Measurements from ENCODE around the gene TSPOAP1. TPM values are rescaled to one million over a fixed set of nuclear protein-coding genes. Genes with fewer than 3 reads are reported as not detected.

Gene TSPOAP1
- total RNA-seq, 1 donor from 2014 or later: 77.0 TPM

DNA sequence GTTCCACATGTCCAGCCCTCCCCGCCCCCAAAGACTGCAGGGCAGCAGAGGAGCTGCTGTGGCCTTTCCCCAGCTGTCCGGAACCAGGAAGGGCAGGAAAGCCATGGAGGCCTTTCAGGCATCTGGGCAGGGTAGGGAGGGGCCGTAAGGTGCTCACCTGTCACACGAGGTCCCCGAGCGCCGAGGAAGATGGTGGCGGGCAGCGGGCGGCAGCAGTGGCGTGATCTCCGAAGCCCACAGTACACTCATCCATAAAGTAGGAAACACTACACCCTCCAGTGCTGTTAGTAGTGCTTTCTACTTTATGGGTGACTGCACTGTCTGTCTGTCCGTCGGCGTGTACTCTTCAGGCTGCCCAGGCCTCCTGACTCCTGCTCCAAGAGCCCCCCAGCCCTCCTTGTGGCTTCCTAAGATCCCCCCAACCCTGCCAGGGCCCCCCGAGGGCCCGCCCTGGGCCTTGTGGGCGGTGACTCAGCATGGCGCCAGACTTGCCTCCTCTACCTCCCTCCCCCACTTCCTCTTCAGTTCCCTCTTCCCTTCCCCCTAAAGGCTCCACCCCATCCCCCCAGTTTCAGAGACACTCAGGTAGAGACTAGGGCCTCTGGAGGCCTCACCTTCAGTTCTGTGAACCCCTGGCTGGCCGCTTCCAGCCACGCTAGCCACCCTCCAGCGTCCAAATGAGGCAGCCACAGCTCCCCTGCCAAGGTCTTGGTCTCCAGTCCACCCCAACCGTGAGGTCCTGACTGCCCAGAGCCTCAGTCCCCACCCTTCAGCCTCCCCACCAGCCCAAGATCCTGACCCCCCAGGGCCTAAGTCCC lies 2.6 kb upstream of the TSPOAP1 start:
- intact Hi-C loops (cut with micrococcal nuclease): loop anchor here (5.0 to 10.0 kb wide), 3 partner anchors 479 to 1234 kb away; partner anchors contain the start of genes DHX40 and MRPS23

DNA sequence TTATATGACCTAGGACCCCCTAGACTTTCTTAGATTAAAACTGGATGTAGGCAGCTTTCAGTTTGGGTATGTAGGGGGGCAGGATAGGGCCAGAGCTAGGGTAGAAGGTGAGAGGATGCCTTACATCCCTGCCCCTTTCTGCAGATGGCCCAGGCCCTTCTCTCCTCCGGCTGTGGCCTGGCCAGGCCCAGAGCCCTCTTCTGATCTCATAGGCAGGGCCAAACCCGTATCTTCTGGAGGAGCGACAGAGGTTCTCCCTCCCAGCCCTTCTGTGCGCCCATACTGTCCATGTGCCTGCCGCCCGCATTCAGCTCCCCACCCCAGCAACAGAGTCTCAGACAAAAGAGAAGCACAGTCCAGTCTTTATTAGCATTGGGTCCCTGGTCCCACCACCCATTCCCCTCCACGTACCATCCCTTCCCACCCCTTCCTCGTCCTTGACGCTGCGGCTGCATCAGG lies 2.0 kb upstream of the TSPOAP1 start:
- intact Hi-C loops (cut with micrococcal nuclease): loop anchor here (5.0 to 10.0 kb wide), 3 partner anchors 478 to 1234 kb away; partner anchors contain the start of genes DHX40 and MRPS23

DNA sequence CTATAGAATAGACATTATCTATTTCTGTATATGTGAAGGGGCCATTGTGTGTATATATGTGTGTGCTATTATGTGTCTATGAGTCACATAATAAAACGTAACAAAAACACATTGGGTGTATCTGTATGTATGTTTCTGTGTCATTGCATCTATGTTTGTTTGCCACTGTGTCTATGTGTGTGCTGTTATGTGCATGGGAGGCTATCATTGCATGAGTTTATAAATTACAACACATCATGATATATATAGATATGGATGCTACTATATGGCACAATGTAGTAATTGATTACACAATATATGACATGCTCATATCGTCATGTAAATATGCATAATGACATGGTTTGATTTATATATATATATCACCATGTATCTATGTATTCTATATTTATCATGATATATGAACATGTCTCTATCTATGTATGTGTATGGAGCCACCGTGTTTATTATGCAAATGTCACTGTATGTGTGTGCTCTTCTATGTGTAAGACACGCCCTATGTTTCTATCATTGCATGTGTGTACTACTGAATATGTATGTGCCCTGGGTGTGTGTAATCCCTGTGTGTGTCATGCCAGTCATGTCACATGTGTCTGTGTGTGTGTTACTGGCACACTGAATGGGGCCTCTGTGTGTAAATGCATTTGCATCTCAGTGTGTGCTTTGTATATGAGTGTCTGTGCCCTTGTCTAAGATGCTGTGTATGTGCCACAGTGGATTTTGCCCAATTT lies 1.4 kb upstream of the TSPOAP1 start:
- intact Hi-C loops (cut with micrococcal nuclease): loop anchor here (1.0 to 10.0 kb wide), 9 partner anchors 8 to 1235 kb away; partner anchors contain the start of genes DHX40, MRPS23, RNF43 and SUPT4H1

DNA sequence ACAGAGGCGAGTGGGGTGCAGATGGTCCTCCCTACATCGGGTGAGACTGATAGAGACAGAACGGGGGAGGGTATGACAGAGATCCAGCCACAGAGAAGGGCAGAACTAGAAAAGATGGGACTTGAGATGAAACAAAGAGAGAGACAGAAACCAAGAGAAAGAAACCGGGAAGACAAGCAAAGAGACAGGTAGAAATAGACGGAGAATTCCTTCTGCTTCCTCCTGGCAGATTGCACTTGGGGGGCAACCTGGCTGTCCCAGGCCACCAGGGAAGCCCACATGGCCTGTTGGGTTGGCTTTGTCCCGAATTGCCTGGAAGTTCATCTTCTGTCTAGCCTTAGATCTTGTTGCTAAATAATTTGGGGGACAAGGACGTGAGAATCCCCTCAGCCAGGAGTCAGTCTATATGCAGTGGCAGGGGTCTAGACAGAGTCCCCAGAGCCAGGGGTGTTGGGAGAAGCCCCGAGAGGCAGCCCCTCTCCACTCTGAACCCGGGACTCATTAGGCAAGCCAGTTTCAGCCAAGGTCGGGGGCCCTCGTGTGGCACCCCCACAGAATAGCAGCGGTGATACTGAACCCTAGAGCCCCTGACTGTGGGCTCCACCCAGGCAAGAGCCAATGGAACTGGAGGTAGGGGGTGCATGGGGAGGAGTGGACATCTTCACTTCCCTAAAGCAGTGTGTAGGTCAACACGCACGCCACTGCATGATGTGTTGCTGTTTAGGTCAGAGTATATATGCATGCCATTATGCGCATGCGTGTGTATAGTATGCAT lies 627 bp upstream of the TSPOAP1 start:
- intact Hi-C loops (cut with micrococcal nuclease): loop anchor here (1.0 to 2.0 kb wide), 6 partner anchors 9 to 88 kb away; partner anchors contain the start of genes RNF43 and SUPT4H1

DNA sequence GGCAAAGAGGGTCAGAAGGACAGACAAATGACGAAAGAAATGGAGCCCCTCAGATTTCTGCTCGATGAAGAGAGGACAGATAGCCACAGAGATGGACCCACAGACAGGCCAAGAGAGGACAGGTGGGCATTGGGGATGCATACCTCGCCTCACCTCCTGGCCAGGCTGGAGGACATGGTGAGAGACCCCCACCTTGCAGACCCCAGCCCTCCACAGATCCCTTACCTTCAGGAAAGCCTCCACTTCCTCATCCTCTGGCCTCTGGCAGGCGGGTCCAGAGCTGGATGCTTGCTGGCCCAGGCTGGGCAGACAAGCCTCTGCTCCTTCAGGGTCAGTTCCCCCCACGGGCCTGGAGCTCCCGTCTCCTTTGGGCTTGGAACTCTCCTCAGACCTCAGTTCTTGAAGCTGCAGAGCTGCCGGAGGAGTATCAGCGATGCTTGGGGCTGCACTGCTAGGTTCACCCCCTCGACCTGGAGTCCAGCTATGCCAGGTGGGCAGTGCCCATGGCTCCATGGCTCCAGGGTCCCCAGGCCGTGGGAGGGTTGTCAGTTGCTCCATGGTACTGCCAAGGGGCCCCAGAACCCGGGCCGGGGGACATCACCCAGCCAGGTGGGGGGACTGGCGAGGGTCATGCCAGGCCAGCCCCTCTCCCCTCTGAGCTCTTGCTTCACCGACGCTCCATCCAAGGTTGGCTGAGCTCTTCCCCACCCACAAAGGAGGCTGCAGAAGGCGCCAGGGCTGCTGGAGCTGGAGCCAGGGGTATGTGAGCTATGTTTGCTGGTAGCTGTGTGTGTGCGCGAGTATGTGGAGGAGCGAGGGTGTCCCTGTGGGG lies 1.0 kb downstream of the TSPOAP1 start:
- intact Hi-C loops (cut with micrococcal nuclease): loop anchor here (2.0 kb wide), 1 partner anchor 23 kb away; no protein-coding TSS in a partner anchor

DNA sequence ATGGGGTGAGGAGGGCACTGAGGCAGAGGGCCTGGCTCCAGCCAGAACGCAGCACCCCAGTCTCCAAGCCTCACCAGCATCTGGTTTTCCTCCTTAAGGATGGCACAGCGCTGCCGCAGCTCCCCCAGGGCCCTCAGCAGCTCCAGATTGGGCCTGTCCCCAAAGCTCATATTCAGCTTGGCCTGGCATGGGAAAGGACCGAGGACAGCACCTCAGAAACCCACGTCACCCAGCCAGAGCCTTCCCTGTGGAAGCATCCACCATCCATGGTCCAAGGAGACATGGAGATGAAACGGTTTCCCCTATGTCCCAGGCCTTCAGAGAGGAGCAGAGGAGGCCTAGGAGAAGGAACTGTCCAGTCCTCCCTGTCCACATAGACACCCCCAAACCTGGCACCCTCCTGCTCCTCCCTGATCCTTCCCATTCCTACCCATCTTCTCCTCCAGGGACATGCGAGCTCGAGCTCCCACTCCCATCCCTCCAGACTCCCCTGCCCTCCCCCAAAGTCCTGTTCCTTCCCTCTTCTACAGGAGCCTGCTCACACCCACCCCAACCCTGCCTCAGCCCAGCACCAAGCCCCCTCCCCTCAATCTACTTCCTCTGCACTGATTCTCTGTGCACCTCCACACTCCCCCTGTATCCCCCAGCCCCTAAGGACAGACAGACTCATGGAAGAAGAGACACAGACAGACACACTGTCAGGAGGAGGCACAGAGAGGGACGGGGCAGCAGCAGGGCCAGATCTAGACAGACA lies 1.8 kb downstream of the TSPOAP1 start:
- intact Hi-C loops (cut with micrococcal nuclease): no loop called here

DNA sequence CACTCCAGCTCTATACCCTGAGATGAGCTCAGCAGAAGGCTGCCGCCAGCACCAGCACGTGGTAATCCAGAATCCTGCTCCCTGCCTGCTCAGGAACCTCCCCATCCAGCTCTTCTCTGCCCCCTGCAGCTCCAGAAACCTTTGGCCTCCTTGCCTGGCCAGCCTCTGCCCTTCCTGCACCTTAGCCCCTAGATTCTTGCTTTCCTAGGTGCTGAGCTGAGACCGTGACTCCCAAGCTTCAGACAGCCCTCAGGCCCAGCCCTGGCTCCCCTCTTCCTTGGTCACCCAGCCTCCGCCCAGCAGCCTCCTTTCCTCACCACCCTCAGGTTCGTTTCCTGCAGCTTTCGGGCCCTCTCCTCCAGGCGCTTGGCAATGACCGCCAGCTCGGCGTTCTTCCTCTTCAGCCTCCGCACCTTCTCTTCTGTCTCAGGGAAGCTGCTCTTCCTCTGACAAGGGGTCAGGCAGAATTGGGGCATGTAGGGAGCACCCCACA lies 2.6 kb downstream of the TSPOAP1 start:
- intact Hi-C loops (cut with micrococcal nuclease): no loop called here

DNA sequence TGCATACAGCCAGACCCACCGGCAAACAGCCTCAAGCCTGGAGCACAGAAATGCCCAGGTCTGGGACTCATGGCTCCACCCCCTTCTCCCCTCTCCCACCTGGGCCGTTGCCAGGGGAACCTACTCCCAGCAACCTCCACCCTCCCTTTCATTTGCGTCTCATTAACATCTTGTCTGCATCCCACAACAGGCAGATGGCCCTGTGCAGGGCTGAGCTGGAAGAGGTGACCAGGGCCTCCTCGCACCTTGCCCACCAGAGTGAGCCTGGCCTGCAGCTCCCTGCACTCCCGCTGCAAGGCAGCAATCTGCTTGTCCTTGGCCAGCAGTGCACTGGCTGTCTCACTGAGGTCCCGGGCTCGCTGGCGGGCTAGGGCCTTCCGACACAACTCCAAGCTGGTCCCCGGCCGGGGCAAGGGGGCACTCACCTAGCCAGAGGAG lies 3.3 kb downstream of the TSPOAP1 start:
- intact Hi-C loops (cut with micrococcal nuclease): no loop called here

DNA sequence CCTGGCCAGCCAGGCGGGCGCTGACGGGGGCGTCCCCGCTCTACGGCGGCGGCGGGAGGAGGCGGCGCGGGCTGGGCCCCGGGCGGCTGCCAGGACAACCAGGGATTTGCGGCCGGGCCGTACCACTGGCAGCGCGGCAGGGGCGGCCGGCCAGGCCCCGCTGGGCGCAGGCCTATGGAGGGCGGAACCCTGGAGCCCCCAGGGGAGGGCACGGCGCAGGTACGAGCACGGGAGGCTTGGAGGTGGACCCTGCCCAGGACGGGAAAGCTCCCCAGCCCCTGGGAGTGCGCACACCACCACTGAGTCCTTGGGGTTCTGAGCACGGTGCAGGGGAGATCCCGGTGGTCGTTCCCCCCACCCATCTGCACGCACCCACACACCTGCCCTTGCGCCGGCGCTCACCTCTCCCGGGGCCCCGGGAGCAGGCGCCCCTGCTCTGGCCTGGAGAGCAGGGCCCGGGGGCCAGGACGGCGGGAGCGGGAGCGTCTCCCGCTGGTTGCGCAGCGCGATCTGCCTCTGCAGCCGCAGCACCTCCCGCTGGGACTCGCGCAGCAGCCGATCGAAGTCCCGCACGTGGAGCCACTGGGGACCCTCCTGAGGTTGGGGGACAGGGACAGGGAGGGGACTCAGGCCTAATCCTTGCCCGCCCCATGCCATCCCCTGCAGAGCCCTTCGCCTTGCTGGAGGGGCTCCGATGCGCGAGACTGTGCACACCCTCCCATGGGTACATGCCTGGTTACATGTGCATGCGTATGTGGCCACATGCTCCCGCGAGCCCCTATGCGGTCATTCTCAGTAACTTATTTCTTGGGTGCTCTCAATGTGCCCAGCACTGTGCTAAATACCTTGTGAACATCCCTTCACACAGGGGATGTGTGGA lies 3.9 kb downstream of the TSPOAP1 start:
- intact Hi-C loops (cut with micrococcal nuclease): no loop called here

DNA sequence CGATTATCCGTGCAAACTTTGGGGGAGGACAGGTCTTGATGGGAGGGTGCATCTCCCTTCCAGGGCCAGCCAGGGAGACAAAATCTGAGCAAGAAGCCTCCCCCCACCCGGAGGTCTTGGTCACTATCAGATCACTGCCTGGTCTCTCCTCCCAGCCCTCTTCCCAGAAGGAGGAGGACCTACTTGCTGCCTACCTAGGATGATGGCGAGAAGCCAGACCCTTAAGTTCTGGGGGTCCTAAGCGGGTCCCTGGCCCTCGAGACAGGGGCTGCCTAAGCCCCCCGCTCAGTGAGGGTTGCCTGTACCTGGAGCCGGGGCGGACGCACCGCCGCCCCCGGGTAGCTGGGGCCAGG lies 4.6 kb downstream of the TSPOAP1 start:
- intact Hi-C loops (cut with micrococcal nuclease): no loop called here

DNA sequence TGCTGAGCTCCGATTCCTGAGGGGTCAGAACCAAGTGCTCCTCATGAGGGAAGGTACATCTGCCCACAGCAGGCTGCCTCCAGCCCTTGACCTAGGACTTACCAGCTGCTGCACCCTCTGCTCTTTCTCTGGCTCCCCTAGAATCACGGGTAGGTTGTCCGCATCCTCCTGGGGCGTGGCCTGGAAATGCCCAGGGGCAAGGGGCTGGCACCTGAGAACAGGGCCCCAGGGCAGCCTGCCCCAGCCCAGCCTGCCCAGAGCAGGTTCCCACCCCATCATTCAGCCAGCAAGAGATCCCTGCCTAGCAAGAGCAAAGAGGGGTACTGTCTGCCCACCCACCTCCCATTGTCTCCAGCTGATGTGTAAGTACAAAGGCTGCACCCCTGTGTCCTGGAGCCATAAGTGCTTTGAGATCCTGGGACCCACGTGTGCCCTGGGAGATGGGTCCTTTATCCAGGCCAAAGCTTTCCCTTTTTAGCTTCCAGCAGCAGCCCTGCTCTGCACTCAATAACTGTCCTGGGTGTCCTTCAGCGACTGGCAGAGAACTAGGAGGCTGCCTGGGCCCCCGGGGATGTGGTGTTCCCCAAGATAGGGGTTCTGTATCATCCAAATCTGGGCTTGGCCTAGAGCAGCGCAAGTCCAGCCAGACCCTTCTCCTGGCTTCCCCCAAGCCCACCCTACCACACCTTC lies 5.1 kb downstream of the TSPOAP1 start:
- intact Hi-C loops (cut with micrococcal nuclease): no loop called here

DNA sequence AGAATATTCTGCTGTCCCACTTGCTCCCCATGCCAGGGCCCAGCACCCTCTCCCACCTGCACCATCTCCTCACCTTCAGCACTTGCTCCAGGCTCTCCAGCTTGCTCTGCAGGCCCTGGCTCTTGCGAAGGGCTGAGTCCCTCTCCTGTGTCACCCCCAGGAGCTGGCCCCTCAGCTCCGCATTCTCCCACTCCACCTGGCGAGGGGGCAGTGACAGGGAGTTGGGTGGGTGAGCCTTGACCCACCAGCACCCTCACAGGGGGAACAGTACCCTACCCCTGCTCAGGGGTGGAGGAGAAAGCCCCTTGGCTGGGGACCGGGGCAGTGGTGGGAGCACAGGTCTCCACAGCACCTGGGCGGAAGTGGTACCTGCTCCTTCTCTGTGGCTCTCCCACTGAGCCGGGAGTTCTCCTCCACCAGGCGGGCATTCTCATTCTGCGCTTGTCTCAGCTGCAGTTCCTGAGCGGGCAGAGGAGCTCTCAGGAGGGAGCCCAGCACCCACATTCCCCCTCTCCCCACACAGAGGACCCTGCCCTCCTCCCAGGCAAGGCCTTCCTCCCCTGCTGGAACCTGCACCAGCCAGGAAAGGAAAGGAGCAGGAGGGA lies 5.9 kb downstream of the TSPOAP1 start:
- intact Hi-C loops (cut with micrococcal nuclease): no loop called here

DNA sequence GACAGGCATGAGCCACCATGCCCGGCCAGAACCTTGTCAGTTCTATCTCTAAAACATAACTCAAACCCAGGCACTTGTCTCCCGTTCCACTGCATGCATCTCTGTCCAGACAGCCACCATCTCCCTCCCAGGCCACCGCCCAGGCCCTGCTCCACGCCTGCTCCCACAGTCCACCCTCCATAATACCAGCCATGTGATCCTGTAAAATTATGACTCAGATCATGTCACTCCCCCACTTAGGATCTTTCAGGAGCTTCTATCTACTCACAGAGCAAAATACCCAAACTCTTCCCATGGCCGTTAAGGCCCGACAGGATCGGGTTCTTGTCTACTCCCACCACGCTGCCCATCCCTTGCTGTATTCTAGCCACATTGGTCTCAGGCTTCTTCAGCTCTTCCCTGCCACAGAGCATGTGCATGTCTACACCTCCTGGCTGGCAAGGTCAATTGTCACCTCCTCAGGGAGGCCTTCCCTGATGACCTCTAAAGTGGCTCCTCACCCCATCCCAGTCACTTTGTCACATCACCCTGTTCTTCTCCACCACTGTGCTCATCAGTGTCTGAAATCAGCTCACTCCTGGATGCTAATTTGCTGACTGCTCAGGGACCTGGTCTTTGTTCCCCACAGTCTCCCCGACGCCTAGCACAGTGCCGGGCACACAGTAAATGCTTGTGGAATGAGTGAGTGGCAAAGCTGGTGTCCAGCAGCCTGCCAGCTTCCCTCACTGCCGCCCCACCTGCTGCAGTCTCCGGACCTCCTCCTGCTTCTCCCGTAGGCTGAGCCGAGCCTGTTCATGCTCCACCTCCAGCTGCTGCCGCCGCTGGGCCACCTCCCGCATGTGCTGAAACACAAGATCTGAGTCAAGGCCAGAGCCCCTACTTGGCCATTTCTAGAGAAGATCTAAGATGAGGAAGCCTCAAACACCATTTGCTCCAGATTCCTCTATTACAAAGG lies 6.7 kb downstream of the TSPOAP1 start:
- intact Hi-C loops (cut with micrococcal nuclease): no loop called here

DNA sequence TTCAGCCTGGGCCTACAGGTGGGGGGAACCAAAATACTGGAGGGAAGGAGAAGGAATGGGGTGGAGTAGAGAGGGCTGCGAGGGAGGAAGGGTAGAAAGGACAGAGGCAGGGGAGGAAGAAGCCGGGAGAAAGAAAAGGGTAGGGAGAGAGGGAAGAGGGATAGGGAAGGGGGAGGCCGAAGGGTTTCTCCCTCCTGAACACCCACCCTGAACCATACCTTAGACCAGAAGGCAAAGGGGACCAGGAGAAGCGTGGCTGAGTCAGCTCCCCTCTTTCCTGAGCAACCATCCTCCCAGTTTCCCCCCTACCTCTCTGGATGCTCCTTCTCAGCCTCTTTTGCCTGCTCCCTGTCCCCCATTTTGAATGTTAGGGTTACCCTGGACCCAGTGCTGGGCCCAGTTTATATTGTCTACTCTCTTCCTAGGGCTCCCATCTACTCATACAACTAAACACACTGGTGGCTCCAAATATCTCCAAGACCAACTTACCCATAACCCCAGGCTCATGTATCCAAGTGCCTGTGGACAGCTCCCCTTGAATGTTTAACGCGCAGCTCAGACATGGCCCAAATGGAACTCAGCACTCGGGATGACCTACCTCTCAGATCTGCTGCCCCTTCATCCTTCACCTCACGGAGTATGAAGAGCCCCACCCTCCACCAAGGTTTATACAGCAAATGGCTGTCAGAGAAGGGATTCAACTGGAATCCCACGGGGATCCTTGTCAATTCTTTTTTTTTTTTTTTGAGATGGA lies 7.8 kb downstream of the TSPOAP1 start:
- intact Hi-C loops (cut with micrococcal nuclease): no loop called here

DNA sequence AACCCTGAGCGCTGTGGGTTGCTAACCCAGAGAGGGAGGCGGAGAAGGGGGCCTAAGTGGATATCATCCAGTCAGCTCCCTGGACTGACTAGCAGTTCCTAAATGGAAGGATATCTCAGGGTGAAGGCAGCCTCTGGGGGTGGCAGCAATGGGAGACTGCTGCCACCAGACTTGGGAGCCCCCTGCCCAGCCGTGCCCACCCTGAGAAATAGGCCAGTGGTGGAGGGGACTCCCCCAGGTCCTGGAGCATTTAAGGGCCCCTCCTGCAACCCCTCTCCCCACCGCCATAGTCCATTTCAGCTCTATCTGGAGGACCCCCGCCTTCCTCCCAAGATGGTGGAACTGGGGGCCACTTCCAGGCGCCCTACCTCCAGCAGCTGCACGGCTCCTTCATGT lies 8.4 kb downstream of the TSPOAP1 start:
- intact Hi-C loops (cut with micrococcal nuclease): no loop called here
